Prostate gland (tissue), 2 donors: ENCODE data around the gene RAB14.

Experiments
- POLR2A ChIP-seq: fragments of 450-650 bp; IDR thresholded peaks from one replicate; pipeline ENCODE4 v1.6.1; 2016; ENCODE audit warnings: antibody characterized with exemption, mild to moderate bottlenecking
- POLR2AphosphoS5 ChIP-seq: sonication (generic); formaldehyde crosslinking; IDR thresholded peaks from one replicate; pipeline ENCODE4 v1.6.1; 2017; ENCODE audit warnings: antibody characterized with exemption
- TF ChIP-seq, protein P1 (sequence below), 4 experiments: fragments of 200-600 bp in 2 of 4; fragments of 450-650 bp in 2 of 4; sonication (generic) in 2 of 4; IDR thresholded peaks; 1 replicate in 3 of 4; 2 replicates in 1 of 4; pipeline ENCODE4 v1.5.1; 2016 to 2019; ENCODE audit warnings: antibody characterized with exemption in 4 of 4, mild to moderate bottlenecking in 2 of 4, moderate library complexity in 2 of 4

DNA sequence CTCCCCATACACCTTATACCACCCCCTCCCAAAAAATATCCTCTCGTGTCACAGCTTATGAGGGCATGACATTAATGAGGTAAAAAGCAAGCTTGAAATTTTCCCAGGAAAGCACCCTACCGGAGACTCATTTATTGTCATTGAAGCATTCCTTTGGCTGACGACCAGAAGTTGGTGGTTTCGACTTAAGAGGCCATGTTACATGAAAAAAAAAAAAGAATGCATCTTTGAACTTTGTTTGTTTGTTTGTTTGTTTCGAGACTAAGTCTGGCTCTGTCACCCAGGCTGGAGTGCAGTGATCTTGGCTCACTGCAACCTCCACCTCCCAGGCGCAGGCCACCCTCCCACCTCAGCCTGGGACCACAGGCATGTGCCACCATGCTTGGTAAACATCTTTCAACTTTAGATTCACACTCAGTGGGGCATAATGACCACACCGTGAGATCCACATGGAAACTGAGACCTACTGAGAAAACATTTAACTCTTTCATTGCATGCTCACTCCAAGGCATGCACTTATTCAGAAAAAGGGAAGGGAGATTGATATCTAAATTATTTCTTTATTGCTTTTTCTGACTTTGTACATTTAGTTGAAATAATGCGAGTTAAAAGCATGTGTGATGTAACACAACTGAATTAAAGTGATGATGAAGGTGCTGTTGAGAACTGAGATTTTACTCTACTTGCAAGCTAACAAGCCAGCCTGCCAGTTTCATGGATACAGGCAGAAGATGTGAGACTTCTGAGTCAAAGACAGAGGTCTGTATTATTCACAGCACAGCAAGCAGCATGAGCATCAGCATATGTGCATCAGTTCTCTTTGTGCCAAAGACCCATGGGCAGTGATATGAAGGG is 5.1 kb upstream of the RAB14 start:
- TF ChIP-seq POLR2A (no peak), POLR2AphosphoS5 (no peak)
- TF ChIP-seq, protein P1, sequence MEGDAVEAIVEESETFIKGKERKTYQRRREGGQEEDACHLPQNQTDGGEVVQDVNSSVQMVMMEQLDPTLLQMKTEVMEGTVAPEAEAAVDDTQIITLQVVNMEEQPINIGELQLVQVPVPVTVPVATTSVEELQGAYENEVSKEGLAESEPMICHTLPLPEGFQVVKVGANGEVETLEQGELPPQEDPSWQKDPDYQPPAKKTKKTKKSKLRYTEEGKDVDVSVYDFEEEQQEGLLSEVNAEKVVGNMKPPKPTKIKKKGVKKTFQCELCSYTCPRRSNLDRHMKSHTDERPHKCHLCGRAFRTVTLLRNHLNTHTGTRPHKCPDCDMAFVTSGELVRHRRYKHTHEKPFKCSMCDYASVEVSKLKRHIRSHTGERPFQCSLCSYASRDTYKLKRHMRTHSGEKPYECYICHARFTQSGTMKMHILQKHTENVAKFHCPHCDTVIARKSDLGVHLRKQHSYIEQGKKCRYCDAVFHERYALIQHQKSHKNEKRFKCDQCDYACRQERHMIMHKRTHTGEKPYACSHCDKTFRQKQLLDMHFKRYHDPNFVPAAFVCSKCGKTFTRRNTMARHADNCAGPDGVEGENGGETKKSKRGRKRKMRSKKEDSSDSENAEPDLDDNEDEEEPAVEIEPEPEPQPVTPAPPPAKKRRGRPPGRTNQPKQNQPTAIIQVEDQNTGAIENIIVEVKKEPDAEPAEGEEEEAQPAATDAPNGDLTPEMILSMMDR (IDR thresholded peaks at IDR 0.05): no peak
